GM19438 (cell line): Measurements from ENCODE around the gene TNPO3.

Experiments used
- ATAC-seq: cut with Tn5 transposase; IDR thresholded peaks from one replicate; pipeline ENCODE4 v1.9.1; 2021; ENCODE audit warnings: low read depth; ENCODE audit not compliant: unreplicated experiment

Gene TNPO3

DNA sequence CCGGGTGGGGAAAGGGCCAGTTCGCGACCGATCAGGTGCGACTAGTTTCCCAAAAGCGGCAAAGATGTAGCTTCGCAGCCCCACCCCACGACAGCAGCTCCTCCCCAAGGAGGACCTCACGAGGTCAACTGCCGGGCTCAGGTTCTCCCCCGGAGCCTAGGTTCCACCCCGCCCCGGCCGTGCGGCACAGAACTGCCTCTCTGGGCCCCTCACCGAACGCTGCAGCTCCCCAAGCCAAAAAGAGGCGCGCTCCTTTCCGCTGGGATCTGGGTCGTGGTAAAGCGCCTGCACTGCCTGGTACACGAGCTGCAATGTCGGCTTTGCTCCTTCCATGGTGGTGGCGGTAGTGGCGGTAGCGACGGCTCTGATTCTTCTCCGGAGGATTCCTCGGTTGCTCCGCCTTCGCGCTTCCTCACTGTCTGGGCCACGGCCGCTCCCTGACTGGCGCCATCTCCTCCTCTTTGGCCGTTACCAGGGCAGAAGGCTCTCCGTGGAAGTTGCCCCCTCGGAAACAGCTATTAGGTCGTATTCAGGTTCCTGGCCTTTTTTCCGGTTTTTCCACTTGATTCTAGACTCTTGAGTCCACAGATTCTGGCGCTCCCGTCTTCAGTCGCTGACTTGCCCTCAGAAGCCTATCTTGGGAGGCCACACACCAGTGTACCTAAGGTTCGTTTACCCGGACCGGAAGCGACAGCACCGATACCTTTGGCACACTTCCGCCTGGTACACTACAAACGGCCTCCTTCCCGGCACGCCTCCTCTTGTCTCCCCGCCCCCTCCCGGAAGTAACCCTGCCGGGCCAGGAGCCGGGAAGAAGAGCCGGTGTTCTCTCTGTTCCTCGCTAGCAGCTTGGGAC, at the start of gene TNPO3:
Gene TNPO3, minus strand, starts transcription at position 674 of the 856 bp plus-strand sequence. Its CDS starts 341 bp downstream, at position 333.
- ATAC-seq = peak; percentile 88

DNA sequence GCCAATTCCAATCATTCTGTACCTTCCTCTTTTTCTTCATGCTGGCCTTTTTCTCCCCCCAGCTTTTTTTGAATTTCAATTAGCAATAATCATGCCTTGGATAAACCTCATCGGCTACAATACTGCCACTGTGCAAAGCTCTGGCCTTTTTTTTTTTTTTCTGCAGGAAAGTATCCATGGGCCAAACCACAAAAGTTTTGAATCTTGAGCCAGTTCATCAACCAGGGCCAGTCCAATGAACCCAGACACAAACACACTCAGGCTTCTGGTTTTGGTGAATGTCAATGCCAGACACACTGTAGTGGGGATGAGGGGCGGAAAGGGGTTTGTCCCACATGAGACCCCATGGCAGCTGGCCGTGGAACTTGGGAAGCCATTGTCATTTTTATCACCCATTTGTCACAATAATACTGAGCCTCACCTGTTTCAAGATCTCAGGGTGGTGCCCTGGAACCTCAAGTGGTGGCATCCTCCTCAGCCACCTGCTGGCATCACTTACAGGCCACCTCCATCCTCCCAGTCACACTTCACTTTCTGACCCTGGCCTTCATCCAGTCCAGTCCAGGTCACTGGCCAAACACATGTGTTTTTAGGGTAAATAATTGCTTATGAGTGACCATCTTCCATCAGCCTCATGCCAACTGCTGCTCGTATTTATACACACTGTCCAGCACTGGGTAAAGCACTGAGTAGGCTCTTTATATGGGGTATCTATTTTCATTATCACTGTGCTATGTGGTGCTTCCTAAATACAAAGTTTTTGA, 48.8 kb upstream of the TNPO3 start:
- no peak for ATAC-seq

DNA sequence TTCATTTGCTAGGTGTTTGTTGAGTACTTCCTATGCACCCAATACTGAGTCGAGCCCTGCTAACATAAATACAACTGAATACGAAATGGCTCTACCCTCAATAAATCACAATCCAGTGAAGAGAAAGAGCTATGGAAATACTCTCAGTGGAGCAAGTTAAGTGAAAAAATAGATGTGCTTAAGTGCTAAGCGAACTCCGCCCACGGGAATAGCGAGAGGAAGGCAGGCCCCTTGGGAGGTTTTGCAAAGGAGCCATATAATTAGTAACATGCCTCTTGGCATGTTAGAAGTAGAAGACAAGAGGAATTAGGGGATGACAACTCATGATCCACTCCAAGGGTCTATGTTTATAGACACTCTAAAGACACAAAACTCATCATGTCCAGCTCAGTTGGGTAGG, 46.8 kb upstream of the TNPO3 start:
- no peak for ATAC-seq

DNA sequence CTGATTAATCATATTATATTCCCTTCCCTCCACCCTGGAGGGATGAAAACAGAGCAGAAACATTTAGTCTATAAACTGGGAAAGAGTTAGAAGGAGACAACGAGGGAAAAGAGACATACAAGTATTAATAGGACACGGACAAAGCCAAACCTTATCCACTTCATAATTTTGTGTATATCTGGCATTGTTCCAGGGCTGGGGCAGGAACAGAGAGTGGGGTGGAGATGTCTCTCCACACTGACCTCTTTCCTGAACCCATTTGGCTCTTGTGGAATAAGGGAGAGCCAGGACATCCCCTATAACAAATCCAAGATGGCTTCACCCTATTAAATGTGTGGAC, 45.9 kb upstream of the TNPO3 start:
- no peak for ATAC-seq

DNA sequence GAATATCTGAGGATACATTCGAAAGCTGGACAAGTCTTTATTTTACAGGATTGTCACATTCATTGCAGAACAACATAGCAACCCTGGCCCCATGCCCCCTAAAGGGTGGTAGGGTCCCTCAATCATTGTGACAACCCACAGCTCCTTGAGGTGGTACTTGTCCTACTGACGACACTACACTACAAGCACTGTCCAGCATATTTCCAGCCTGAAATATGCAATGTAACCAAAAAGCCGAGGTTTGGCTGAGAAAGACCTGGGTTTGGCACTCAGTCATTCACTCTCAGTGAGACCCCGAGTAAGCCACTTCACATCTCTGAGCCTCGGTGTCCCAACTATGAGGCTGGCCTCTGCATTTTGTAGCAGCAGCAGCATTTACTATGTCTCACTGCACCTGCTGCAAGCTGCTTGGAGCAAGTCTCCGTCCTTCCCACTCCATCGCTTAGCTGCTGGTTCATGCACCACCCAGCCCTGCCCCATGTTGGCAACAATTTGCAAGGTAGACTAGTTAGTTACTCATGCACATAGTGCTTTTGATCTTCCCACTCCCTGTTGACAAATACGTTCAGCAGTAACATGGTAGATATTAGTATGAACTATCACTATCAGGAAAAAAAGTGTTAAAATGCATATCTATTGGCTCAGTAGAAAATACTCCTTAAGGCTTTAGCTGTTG, 43.6 kb upstream of the TNPO3 start:
- ATAC-seq = no peak

DNA sequence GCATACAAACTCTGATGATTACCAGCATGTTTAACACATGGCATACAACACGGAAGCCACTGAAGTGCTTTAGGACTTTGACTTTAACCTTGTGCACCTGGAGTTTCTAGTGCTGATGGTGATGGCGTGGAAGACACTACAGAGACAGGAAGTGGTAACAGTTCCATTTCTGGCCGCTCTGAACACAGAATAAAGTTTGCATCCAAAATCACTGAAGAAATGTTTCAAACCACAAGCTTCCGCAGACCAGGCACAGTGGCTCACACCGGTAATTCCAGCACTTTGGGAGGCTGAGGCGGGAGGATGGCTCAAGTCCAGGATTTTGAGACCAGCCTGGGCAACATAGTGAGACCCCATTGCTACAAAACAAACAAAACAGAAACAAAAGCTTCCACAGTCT, 40.3 kb upstream of the TNPO3 start:
- ATAC-seq = peak; percentile 77

DNA sequence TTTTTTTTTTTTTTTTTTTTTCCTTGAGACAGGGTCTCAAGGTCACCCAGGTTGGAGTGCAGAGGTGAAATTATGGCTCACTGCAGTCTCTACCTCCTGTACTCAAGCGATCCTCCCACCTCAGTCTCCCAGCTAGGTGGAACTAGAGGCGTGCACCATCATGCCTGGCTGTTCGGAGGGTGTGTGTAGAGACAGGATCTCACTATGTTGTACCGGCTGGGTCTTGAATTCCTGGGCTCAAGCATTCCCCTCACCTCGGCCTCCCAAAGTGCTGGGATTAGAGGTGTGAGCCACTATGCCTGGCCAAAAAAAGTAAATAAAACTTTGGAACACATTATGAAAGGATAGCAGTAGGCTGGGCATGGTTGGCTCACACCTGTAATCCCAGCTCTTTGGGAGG, 39.6 kb upstream of the TNPO3 start:
- no peak for ATAC-seq

DNA sequence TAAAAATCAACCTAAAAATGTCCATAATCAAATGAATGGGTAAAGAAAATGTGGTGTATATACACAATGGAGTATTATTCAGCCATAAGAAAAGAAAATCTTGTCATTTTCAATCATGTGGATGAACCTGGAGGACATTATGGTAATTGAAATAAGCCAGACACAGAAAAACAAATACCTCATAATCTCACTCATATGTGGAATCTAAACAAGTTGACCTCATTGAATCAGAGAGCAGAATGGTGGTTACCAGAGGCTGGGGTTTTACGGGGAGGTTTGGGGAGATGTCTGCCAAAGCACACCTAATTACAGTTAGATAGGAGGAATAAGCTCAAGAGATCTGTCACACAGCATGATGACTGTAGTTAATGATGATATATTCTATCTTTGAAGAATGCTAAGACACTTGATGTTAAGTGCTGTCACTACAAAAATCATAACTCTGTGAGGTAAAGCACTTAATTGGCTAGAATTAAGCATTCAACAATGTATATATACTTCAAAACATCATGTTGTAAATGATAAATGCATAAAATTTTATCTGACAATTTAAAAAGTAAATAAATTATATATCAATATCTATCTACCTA, 39.1 kb upstream of the TNPO3 start:
- ATAC-seq = no peak

DNA sequence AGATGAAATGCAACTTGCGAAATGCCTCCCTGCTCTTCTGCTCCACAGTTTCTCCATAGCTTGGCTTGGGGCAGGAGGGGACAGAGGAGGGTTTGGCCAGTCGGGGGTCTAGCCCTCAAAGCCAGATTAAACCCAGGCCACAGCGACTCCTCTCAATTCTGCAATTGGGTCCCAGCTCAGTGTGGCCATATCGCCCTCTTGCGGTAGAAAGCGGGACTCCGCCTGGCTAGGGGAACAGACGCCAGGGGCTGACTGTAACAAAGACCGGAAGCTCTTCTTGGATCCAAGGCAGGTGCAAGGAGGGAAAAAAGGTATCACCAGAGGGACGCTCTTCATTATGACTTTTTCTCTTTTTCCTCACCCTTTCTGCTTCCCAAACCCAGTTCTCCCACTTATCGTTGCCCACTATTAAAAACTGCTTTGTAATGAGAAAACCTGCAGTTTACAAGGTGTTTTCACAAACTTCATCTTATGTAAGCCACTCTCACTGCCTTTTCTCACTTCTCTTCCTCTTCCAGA, 36.6 kb upstream of the TNPO3 start:
- no peak for ATAC-seq

DNA sequence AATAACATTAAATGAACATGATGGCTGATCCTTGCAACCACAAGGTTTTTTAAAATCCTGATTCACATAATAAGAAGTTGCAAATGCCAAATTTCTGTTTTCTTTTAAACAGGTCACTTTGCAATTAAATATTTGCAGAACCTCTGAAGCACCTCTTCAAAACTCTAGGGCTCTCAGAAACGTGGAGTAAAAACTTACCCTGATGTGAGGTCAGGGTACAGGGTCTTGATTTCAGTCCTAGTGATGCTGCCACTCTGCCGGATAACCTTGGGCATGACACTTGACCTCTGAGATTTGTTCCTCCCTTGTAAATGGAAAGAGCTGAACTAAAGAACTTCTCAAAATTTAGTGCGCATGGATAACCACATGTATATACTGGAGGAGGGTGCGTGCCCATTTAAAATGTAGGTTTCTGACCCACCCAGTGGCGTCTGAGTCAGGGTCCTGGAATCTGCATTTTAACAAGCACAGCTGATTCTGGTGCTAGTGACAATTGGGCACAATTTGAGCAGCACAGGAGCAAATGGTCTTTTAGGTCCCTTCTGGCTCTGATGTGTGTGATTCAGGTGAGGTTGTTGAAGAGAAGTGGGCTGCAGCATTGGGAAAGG, 35.5 kb upstream of the TNPO3 start:
- ATAC-seq = no peak

DNA sequence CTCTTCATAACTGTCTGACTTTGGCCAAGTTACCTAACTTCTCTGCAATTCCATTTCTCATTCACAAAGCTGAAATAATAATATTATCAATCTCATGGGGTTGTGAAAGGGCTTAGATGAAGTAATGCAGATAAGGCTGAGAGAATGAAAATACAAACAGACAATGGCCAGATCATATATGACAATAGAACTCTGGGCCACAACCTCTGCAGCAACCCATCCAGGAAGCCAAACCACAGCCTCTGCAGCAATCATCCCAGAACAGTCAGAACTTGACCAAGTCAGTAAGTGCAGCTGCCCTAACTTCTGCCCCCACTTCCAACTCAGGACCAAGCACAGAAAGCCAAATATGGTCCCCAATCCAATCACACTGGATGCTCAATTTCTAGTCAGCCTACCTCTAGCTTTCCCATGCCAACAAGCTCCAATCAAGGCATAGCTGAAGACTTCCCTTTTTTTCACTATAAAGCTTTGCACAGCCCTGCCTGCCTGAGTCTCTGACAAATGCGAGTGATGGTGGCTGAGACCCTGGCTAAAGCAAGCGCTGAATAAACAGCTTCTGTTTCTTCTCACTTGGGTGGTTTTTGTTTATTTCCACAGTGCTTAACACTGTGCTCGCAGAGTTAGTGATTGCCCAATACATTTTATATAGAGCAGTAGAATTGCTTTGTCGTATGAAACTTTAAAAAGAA, 34.8 kb upstream of the TNPO3 start:
- ATAC-seq = peak; percentile 78

DNA sequence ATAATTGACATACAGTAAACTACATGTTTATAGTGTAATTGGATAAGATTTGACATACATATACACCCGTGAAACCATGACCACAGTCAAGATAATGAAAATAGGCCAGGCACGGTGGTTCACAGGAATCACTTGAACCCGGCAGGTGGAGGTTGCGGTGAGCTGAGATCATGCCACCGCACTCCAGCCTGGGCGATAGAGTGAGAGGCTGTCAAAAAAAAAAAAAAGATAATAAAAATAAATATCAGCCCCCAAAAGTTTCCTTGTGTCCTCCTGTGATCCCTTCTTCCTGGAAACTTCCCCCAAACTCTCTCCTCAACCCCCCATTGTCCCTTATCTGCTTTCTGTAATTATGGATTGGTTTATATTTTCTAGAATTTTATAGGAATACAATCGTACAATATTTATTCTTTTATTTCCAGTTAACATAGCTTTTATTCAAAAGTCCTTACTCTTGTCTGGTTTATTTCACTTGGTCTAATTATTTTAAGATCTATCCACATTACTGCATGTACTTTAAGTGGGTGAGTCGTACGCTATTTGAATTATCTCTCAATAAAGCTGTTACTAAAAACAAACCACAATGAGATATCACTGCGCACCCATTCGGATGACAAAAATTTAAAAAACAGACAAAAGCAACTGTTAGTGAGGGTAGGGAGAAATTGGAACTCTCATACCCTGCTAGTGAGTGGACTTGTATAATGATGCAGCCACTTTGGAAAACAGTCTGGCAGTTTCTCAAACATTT, 30.1 kb upstream of the TNPO3 start:
- ATAC-seq = no peak

DNA sequence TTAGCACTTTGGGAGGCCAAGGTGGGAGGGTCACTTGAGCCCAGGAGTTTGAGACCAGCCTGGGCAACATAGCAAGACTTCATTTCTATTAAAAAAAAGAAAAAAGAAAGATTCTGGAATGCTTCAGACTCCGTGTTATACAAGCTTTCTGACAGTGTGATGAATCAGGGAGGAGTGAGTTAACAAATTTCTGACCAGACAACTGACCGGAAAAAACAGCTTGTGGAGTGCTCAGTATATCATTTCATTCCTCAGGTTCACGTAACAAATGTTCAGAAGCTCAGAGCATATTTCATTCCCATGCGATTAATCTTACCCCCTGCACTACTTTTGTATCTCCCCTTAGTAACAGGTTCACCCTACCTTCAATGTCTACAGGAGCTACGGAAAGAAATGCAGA, 28.6 kb upstream of the TNPO3 start:
- ATAC-seq = no peak

DNA sequence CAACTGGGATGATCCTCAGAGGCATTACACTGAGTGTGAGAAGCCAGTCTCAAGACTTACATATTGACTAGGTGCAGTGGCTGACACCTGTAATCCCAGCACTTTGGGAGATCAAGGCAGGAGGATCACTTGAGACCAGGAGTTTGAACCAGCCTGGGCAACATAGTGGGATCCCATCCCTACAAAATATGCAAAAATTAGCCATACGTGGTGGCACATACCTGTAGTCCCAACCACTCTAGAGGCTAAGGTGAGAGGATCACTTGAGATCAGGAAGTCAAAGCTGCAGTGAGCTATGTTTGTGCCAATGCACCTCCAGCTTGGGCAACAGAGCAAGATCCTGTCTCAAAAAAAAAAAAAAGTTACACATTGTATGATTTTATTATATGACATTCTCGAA, 23.5 kb upstream of the TNPO3 start:
- no peak for ATAC-seq

DNA sequence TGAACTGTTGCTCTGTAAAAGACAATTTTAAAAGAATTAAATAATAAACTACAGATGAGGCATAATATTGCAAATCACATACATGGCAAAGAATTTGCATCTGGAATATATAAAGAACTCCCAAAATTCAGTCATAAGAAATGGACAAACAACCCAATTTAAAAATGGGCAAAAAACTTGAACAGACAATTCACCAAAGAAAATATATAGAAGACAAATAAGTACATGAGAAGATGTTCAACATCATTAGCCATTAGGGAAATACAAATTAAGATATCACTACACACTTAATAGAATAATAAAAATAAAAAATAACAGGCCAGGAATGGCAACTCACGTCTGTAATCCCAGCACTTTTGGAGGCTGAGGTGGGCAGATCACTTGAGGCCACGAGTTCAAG, 22.0 kb upstream of the TNPO3 start:
- no peak for ATAC-seq

DNA sequence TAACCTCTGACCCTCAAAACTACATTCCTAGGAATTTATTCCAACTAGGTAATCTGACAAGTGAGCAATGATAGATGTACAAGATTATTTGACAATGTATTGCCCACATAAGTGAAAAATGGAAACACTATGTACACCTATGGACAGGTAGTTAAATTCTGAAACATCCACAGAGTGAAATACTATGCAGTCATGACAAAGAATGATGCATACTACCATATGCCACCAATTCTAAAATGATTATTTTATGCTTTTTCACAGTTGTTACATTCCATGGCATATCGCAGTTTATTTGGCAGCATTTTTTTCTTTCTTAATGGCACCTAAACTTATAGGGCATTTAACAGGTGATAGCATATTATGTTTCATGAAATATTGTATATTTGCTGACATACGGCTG, 20.1 kb upstream of the TNPO3 start:
- no peak for ATAC-seq

DNA sequence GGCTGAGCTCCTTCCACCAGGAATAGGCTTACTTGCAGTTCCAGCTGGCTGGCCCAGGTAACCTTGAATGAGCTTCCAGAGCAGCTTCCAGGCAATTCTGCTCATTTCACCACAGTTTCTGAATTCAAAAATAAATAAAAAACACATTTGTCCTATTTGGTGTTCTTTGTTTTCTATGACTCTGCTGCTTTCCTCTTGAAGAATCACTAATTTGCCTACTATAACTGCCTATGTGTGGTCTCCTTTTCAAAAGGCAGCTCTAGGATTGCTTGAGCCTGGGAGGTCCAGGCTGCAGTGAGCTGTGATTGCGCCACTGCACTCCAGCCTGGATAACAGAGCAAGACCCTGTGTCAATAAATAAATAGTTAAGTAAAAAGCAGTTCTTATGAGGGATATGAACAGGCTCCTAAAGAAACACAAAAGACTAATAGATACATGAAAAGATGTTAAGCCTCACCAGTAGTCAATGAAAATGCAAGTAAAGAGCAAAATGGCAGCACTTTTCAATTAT, 19.5 kb upstream of the TNPO3 start:
- no peak for ATAC-seq

DNA sequence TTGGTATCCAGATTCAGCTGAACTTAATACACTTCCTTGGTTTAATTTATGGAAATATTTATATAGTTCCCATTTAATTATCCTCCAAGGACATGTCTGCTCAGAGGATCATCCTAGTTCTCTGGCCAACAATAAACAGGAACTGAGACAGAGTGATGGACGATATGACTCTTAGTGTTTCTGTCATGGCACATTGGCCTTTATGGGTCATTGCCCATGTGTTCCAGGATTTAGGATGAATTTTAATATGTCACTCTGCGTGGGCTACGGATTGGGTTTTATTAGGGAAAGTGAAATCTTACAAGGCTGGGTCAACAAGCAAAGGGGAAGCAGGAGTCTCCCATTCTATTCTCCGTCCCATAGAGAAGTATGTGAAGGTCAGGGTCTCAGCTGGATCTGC, 18.8 kb upstream of the TNPO3 start:
- no peak for ATAC-seq

DNA sequence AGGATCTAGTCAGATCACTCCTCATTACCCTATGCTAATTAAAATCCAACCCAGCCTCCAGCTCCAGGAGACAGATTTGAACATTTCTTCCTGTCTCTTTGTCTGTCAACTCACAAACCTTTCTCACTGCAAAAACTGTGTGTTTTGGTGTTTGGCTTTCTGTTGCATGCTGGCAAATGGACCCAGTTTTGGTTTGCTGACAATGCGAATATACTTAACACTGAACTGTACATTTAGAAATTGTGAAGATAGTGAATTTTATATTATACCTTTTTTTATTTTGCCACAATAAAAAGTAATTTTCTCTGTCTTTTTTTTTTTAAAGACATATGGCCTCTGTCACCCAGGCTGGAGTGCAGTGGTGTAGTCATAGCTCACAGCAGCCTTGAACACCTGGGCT, 18.3 kb upstream of the TNPO3 start:
- no peak for ATAC-seq
